Cardiac muscle cell (in vitro differentiated cells and primary cell): Measurements from ENCODE around the gene DOCK3. TPM values are rescaled to one million over a fixed set of nuclear protein-coding genes. Genes with fewer than 3 reads are reported as not detected.

ENCODE experiments used
- DNase-seq, 2 donors: peaks; one replicate each; pipeline versions ENCODE4 v3.0.0 to v3.0.0-alpha.2; 2010 to 2017; ENCODE audit warnings: low read depth in 1 of 2, low spot score in 1 of 2
- H3K27ac ChIP-seq: fragments of 200-600 bp; sonication (generic); 2 replicates; pipeline ENCODE4 v1.5.1; 2016
- H3K27me3 ChIP-seq: fragments of 200-600 bp; sonication (generic); 2 replicates; pipeline ENCODE4 v1.6.0; 2016; ENCODE audit warnings: control low read depth
- H3K36me3 ChIP-seq: fragments of 200-600 bp; sonication (generic); 2 replicates; pipeline ENCODE4 v1.5.1; 2016; ENCODE audit warnings: control low read depth
- H3K4me1 ChIP-seq: fragments of 200-600 bp; sonication (generic); 2 replicates; pipeline ENCODE4 v1.8.1; 2017; ENCODE audit warnings: low read depth, mild to moderate bottlenecking, mixed run types
- H3K4me3 ChIP-seq: fragments of 200-600 bp; sonication (generic); 2 replicates; pipeline ENCODE4 v1.5.1; 2016; ENCODE audit warnings: mild to moderate bottlenecking
- H3K9me3 ChIP-seq: fragments of 200-600 bp; sonication (generic); 2 replicates; pipeline ENCODE4 v1.5.1; 2017; ENCODE audit warnings: low read depth, mild to moderate bottlenecking, control low read depth
- polyA plus RNA-seq: library from polyadenylated mRNA; unstranded; fragments of >200 nt; fragmentation: Nextera tagmentation; extraction: Ambion mirVana; gene quantifications from 2 replicates; pipeline ENCODE4 v1.2.1, GENCODE V29; 2016
- total RNA-seq: library from RNA; depleted of rRNA; stranded (reverse); fragments of >200 nt; gene quantifications from 2 replicates; pipeline ENCODE4 v1.2.3, GENCODE V29; 2016
- TF ChIP-seq, protein P1 (sequence below): IDR thresholded peaks from 2 replicates; pipeline ENCODE4 v1.5.1; 2012; ENCODE audit warnings: low read depth, mild to moderate bottlenecking, low read length

Gene DOCK3
- total and polyA plus RNA-seq, 2 experiments from 2014 or later: 0.56 to 1.3 TPM

DNA sequence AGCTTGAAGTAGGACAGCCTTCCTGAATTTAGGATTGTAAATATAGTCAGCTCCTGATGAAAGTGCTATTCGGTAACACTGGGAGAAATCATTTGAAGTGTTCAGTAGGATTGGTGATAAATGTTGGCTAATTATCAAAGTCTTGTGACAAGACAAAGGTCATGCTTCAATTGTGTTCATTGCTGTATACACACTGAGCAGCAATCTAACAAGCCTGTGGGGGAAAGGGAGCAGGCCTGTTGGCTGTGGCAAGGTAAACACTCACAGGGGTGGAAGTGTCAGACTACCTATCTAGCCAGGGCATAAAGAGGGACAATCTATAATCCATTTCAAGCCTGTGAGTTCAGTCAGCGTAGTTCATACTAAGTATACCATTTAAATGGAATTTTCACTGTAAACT is 599.3 kb downstream of the DOCK3 start:
- Histone ChIP-seq H3K27me3 (no peaks in the 10 kb centered on the region), H3K9me3 (no peaks in the 10 kb centered on the region), H3K4me3 (no peak overlapping the region), H3K4me1 (no peaks in the 10 kb centered on the region), H3K36me3 (no peaks in the 10 kb centered on the region), H3K27ac (no peak overlapping the region)
- TF ChIP-seq, protein P1, sequence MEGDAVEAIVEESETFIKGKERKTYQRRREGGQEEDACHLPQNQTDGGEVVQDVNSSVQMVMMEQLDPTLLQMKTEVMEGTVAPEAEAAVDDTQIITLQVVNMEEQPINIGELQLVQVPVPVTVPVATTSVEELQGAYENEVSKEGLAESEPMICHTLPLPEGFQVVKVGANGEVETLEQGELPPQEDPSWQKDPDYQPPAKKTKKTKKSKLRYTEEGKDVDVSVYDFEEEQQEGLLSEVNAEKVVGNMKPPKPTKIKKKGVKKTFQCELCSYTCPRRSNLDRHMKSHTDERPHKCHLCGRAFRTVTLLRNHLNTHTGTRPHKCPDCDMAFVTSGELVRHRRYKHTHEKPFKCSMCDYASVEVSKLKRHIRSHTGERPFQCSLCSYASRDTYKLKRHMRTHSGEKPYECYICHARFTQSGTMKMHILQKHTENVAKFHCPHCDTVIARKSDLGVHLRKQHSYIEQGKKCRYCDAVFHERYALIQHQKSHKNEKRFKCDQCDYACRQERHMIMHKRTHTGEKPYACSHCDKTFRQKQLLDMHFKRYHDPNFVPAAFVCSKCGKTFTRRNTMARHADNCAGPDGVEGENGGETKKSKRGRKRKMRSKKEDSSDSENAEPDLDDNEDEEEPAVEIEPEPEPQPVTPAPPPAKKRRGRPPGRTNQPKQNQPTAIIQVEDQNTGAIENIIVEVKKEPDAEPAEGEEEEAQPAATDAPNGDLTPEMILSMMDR: no peak
- no peak for DNase-seq

DNA sequence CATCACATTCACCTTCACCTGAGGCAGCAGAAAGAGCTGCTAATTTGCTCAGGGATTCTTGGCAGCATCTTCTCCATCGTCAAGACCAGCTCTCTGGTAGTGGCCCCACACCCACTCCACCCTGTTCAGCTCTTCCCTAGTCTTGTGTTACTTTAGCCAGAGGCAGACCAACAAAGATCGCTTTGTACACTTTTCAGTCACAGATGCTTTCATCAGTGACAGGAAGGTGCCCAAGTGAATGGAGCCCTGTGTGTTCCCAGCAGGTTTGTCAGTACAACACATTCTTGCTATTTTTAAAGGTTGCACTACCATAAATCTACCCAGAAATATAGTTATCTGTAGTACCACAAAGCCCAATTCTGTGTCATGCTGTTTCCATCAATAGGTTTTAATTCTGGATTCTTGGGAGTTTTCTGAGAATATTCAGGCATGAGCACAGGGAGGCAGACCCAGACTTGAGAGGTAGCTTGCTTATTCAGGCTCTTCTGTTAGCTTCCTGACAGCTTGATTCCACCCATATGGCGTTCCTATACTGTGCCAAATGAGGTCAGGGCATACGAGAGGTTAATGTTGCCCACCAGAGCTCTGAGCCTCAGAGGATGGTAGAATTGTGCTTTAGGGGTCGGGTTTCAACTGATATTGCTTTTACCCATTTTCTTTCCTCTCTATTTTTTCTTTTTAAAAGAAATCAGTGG is 600.5 kb downstream of the DOCK3 start:
- TF ChIP-seq, protein P1: no peak
- Histone ChIP-seq H3K36me3 (no peaks in the 10 kb centered on the region), H3K9me3 (no peaks in the 10 kb centered on the region), H3K27ac (no peak overlapping the region), H3K4me1 (no peaks in the 10 kb centered on the region), H3K4me3 (no peak overlapping the region), H3K27me3 (no peaks in the 10 kb centered on the region)
- DNase-seq: no peak

DNA sequence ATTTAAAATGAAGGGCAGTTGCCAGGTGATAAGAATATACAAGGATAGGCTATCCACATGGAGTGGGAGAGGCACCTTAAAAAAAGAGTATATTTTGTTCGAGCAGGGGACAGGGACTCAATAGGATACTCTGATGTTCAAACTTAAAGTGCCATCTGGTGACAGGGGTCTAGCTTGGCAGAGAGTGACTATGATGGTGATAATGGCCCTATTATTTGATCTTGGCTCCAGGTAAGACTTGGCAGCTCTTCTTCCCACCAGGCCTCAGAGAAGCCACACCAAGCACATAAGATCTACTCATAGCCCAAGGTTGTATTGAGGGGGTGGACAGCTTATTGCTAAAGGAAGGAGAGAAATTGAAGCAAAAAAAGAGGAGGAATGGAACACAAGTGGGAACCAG is 601.3 kb downstream of the DOCK3 start:
- H3K9me3 ChIP-seq: no peaks in the 10 kb centered on the region
- no peak overlapping the region for H3K4me3 ChIP-seq
- no peaks in the 10 kb centered on the region for H3K4me1 ChIP-seq
- H3K27me3 ChIP-seq: no peaks in the 10 kb centered on the region
- TF ChIP-seq, protein P1: no peak
- no peaks in the 10 kb centered on the region for H3K36me3 ChIP-seq
- no peak for DNase-seq
- H3K27ac ChIP-seq: no peak overlapping the region

DNA sequence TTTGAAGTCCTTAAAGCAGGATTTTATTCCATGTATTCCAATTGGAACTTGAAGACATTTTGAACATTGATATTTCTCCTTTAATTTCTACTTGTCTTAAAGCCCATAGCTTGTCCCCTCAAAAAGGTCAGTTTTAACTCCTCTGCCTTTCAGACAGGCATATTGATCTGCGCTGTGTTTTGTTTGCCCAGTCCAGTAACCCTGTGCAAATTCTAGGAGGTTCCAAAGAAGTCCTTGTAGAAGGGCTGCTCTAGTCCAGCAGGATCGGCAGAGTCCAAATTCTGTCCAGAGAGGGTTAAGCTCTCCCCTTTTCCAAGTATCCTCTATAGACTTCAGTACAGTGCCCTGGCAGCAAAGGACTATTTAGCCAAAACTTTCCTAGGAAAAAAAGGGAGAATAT is 604.7 kb downstream of the DOCK3 start:
- Histone ChIP-seq H3K4me1 (no peaks in the 10 kb centered on the region), H3K27me3 (no peaks in the 10 kb centered on the region), H3K4me3 (no peak overlapping the region), H3K9me3 (no peaks in the 10 kb centered on the region), H3K27ac (no peak overlapping the region), H3K36me3 (no peaks in the 10 kb centered on the region)
- no peak for DNase-seq
- TF ChIP-seq, protein P1: no peak

DNA sequence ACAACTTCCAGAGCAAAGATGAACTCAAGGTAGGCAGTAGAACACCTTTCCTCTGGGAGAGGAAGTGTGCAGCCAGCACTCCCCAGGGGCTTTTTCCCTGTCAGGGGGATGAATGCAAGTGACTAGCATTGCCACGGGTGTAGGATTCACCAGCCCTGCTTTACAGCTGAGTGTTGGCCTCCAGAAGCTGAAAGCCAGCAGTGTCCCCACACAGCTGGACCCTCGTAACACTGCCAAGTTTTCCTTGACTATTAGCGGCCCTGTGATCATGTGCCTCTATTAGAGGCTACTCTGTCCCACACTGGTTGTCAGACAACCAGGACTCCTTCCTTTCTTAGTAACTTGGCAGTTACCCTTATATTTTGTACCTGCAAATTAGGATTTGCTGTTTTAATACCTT is 605.4 kb downstream of the DOCK3 start:
- Histone ChIP-seq H3K27ac (no peak overlapping the region), H3K9me3 (no peaks in the 10 kb centered on the region), H3K4me1 (no peaks in the 10 kb centered on the region), H3K27me3 (no peaks in the 10 kb centered on the region), H3K36me3 (no peaks in the 10 kb centered on the region), H3K4me3 (no peak overlapping the region)
- no peak for DNase-seq
- TF ChIP-seq, protein P1: no peak
